Upper lobe of right lung (tissue), 1 donor: Measurements from ENCODE around the gene FOXP1. TPM values are rescaled to one million over a fixed set of nuclear protein-coding genes. Genes with fewer than 3 reads are reported as not detected.
A peak's percentile ranks its signal among the peaks of the same experiment; 100 is the strongest.

ENCODE experiments used
- ATAC-seq: fragments of 200-7000 bp; cut with Tn5 transposase; one replicate; pipeline ENCODE4 v1.9.1; 2020; ENCODE audit warnings: mild to moderate bottlenecking, moderate library complexity
- DNase-seq: peaks from one replicate; pipeline ENCODE4 v3.0.0-alpha.2; 2020
- H3K27ac ChIP-seq: fragments of 200-600 bp; one replicate; pipeline ENCODE4 v1.8.0; 2022
- H3K27me3 ChIP-seq: fragments of 200-600 bp; one replicate; pipeline ENCODE4 v1.8.0; 2022; ENCODE audit warnings: mild to moderate bottlenecking
- H3K36me3 ChIP-seq: fragments of 200-600 bp; one replicate; pipeline ENCODE4 v1.8.0; 2022
- H3K4me1 ChIP-seq: fragments of 200-600 bp; one replicate; pipeline ENCODE4 v1.8.0; 2022
- H3K4me3 ChIP-seq: fragments of 200-600 bp; one replicate; pipeline ENCODE4 v1.8.0; 2022; ENCODE audit warnings: mild to moderate bottlenecking
- H3K9me3 ChIP-seq: fragments of 200-600 bp; one replicate; pipeline ENCODE4 v1.8.0; 2022
- CTCF ChIP-seq: fragments of 200-600 bp; IDR thresholded peaks from one replicate; pipeline ENCODE4 v1.8.0; 2022; ENCODE audit warnings: antibody characterized with exemption
- intact Hi-C: fragments of 100-400 bp; cut with DNase I; formaldehyde crosslinking; loops from one replicate; pipeline ENCODE4 v1.11.0; 2022
- total RNA-seq: library from RNA; stranded (reverse); fragmentation: NEBNext Ultra II Directional; extraction: Animal tissue kit (Norgen Biotek cat#: 25700); gene quantifications from one replicate; pipeline ENCODE4 v1.2.1, GENCODE V29; 2021
- donor health status: DM: no; HTN: yes; CAD: no; lungs with severe emphysema.

Gene FOXP1
- total RNA-seq, 1 donor from 2014 or later: 140 TPM

GRCh38 chr3:71545330-71545729 is 38.2 kb downstream of the FOXP1 start:
- Histone ChIP-seq H3K36me3 (no peaks in the 10 kb centered on the region), H3K4me1 (peaks cover 35% of the 10 kb centered on the region), H3K9me3 (no peaks in the 10 kb centered on the region), H3K4me3 (no peak overlapping the region), H3K27me3 (no peaks in the 10 kb centered on the region), H3K27ac (no peak overlapping the region)
- intact Hi-C loops: no loop called here
- ATAC-seq: no peak
- no peak for DNase-seq
- TF ChIP-seq CTCF: no peak

- H3K36me3 ChIP-seq: no peaks in the 10 kb centered on the region
- H3K27me3 ChIP-seq: no peaks in the 10 kb centered on the region
- intact Hi-C loops: no loop called here
- peaks cover 35% of the 10 kb centered on the region for H3K4me1 ChIP-seq
- no peak for TF ChIP-seq CTCF
- no peak for ATAC-seq
- H3K27ac ChIP-seq: peak overlapping the region; percentile 48
- no peak for DNase-seq
- H3K4me3 ChIP-seq: no peak overlapping the region
- no peaks in the 10 kb centered on the region for H3K9me3 ChIP-seq
These were observed 40.0 kb downstream of the FOXP1 start for GRCh38 chr3:71543371-71544016.

- H3K27ac ChIP-seq: peak overlapping the region; percentile 18
- peak; percentile 95 for ATAC-seq
- no peaks in the 10 kb centered on the region for H3K9me3 ChIP-seq
- peak overlapping the region; percentile 11 for H3K4me3 ChIP-seq
- TF ChIP-seq CTCF: no peak
- DNase-seq: peak; percentile 76
- peaks cover 35% of the 10 kb centered on the region for H3K4me1 ChIP-seq
- no peaks in the 10 kb centered on the region for H3K27me3 ChIP-seq
- intact Hi-C loops: no loop called here
- H3K36me3 ChIP-seq: no peaks in the 10 kb centered on the region
These were observed 40.8 kb downstream of the FOXP1 start for GRCh38 chr3:71542521-71543370.

DNA sequence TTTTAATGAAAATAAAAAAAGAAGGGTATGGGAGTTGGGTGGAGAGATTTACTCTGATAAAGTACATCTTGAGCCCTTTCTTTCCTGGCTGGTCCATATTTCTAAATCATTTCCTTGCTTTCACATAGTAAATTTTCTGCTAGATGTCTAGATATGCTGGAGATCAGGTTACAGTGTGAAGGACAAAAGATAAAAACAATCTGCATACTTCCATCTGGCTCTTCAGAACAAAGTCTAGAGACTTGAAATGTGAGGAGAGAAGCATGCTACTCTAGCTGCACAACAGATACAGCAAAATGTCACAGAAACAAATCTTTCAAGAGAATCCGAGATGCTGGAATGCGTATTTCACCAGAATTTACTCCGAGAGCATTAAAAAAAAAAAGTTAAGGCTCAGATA is 42.2 kb downstream of the FOXP1 start:
- Histone ChIP-seq H3K9me3 (no peaks in the 10 kb centered on the region), H3K36me3 (no peaks in the 10 kb centered on the region), H3K27me3 (no peaks in the 10 kb centered on the region), H3K4me3 (no peak overlapping the region), H3K4me1 (peaks cover 31% of the 10 kb centered on the region), H3K27ac (no peak overlapping the region)
- no peak for DNase-seq
- TF ChIP-seq CTCF: no peak
- ATAC-seq: no peak
- intact Hi-C loops: no loop called here

DNA sequence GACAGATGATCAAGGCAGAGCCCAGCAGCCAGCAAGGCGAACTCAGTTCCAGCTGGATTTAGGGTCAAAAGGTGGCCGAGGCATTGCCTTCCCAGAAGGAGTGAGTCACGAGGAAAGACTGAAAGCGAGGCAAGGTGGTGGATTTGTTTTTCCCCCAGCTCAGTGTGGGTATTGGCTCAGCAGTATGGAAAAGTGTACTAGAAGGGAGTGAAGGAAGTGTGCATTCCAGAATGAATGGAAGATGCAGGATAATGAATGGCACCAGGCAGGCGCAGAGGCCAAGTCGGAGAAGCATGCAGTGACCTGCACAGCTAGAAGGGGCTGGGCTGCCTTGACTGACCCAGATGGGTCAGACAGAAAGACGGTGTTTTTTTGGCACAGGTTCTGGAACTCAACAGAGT is 46.3 kb downstream of the FOXP1 start:
- Histone ChIP-seq H3K4me1 (peaks cover 37% of the 10 kb centered on the region), H3K4me3 (no peak overlapping the region), H3K36me3 (no peaks in the 10 kb centered on the region), H3K27me3 (no peaks in the 10 kb centered on the region), H3K27ac (no peak overlapping the region), H3K9me3 (no peaks in the 10 kb centered on the region)
- ATAC-seq (peak; percentile 29), DNase-seq (no peak)
- intact Hi-C loops: no loop called here
- TF ChIP-seq CTCF: no peak
